Astrocyte (in vitro differentiated cells and primary cell): Measurements from ENCODE around the gene SLC29A2. TPM values are rescaled to one million over a fixed set of nuclear protein-coding genes. Genes with fewer than 3 reads are reported as not detected.

Experiments used
- DNase-seq: peaks from one replicate; pipeline ENCODE4 v3.0.0-alpha.2; 2010; ENCODE audit warnings: low read depth
- FAIRE-seq: peaks from 2 replicates; lab custom pipeline; 2011; peaks lifted over from hg19 to GRCh38; lab: Jason Lieb, UNC
- H2AFZ ChIP-seq: 2 replicates; pipeline ENCODE4 v1.6.0; 2012; ENCODE audit warnings: low read depth, low read length, inconsistent platforms
- H3K27ac ChIP-seq: 2 replicates; pipeline ENCODE4 v1.5.1; 2011; ENCODE audit warnings: low read depth, low read length, inconsistent platforms
- H3K27me3 ChIP-seq: 2 replicates; pipeline ENCODE4 v1.6.0; 2011; ENCODE audit warnings: low read length, inconsistent platforms; ENCODE audit not compliant: insufficient read depth
- H3K36me3 ChIP-seq: 2 replicates; pipeline ENCODE4 v1.5.1; 2011; ENCODE audit warnings: low read length, inconsistent platforms; ENCODE audit not compliant: insufficient read depth
- H3K4me1 ChIP-seq: 2 replicates; pipeline ENCODE4 v1.5.1; 2011; ENCODE audit warnings: low read length, inconsistent platforms; ENCODE audit not compliant: insufficient read depth
- H3K4me2 ChIP-seq: 2 replicates; pipeline ENCODE4 v1.6.0; 2012; ENCODE audit warnings: low read length, inconsistent platforms
- H3K4me3 ChIP-seq: 2 replicates; pipeline ENCODE4 v1.5.1; 2011; ENCODE audit warnings: low read depth, mild to moderate bottlenecking, low read length, inconsistent platforms; ENCODE audit not compliant: insufficient read depth
- H3K79me2 ChIP-seq: 2 replicates; pipeline ENCODE4 v1.6.0; 2012; ENCODE audit warnings: mild to moderate bottlenecking, low read length, inconsistent platforms; ENCODE audit not compliant: insufficient read depth
- H3K9ac ChIP-seq: 2 replicates; pipeline ENCODE4 v1.6.0; 2012; ENCODE audit warnings: mild to moderate bottlenecking, low read length, inconsistent platforms
- H3K9me3 ChIP-seq: 2 replicates; pipeline ENCODE4 v1.5.1; 2012; ENCODE audit warnings: low read depth, mild to moderate bottlenecking, low read length, inconsistent platforms; ENCODE audit not compliant: insufficient read depth
- H4K20me1 ChIP-seq: 2 replicates; pipeline ENCODE4 v1.6.0; 2012; ENCODE audit warnings: low read length, inconsistent platforms; ENCODE audit not compliant: insufficient read depth
- H3K27ac Mint-ChIP-seq: one replicate; pipeline ENCODE4 v1.8.0; 2021; ENCODE audit warnings: mild to moderate bottlenecking, mixed read lengths; ENCODE audit not compliant: unreplicated experiment
- H3K27me3 Mint-ChIP-seq: one replicate; pipeline ENCODE4 v1.8.0; 2021; ENCODE audit warnings: low read depth, mixed read lengths; ENCODE audit not compliant: unreplicated experiment
- H3K36me3 Mint-ChIP-seq: one replicate; pipeline ENCODE4 v1.8.0; 2021; ENCODE audit warnings: low read depth, mixed read lengths; ENCODE audit not compliant: unreplicated experiment
- H3K4me1 Mint-ChIP-seq: one replicate; pipeline ENCODE4 v1.8.0; 2021; ENCODE audit warnings: low read depth, mixed read lengths; ENCODE audit not compliant: unreplicated experiment
- H3K4me3 Mint-ChIP-seq: one replicate; pipeline ENCODE4 v1.8.0; 2021; ENCODE audit warnings: mild to moderate bottlenecking, moderate library complexity, mixed read lengths; ENCODE audit not compliant: unreplicated experiment
- H3K9me3 Mint-ChIP-seq: one replicate; pipeline ENCODE4 v1.8.0; 2021; ENCODE audit warnings: mild to moderate bottlenecking, mixed read lengths; ENCODE audit not compliant: unreplicated experiment
- EZH2 ChIP-seq: IDR thresholded peaks from 2 replicates; pipeline ENCODE4 v1.6.1; 2012; ENCODE audit warnings: mild to moderate bottlenecking, low read length, inconsistent platforms; ENCODE audit not compliant: insufficient read depth
- total RNA-seq: library from RNA; stranded (reverse); gene quantifications from 2 replicates; pipeline ENCODE4 v1.2.1, GENCODE V29; 2021
- TF ChIP-seq, protein P1 (sequence below): IDR thresholded peaks from 2 replicates; pipeline ENCODE4 v1.5.1; 2011; ENCODE audit warnings: low read depth, mild to moderate bottlenecking, inconsistent platforms, low read length, moderate library complexity; ENCODE audit not compliant: insufficient read depth

Gene SLC29A2
- total RNA-seq, 1 donor from 2014 or later: 6.6 TPM

- Mint-ChIP-seq H3K4me1 (peaks cover 4% of the 10 kb centered on the region), H3K9me3 (peaks cover 4% of the 10 kb centered on the region), H3K4me3 (no peak overlapping the region), H3K27me3 (peaks cover 53% of the 10 kb centered on the region), H3K36me3 (no peaks in the 10 kb centered on the region), H3K27ac (no peak overlapping the region)
- TF ChIP-seq, protein P1, sequence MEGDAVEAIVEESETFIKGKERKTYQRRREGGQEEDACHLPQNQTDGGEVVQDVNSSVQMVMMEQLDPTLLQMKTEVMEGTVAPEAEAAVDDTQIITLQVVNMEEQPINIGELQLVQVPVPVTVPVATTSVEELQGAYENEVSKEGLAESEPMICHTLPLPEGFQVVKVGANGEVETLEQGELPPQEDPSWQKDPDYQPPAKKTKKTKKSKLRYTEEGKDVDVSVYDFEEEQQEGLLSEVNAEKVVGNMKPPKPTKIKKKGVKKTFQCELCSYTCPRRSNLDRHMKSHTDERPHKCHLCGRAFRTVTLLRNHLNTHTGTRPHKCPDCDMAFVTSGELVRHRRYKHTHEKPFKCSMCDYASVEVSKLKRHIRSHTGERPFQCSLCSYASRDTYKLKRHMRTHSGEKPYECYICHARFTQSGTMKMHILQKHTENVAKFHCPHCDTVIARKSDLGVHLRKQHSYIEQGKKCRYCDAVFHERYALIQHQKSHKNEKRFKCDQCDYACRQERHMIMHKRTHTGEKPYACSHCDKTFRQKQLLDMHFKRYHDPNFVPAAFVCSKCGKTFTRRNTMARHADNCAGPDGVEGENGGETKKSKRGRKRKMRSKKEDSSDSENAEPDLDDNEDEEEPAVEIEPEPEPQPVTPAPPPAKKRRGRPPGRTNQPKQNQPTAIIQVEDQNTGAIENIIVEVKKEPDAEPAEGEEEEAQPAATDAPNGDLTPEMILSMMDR: no peak
- no peak for TF ChIP-seq EZH2
- Histone ChIP-seq H3K4me3 (no peak overlapping the region), H3K36me3 (no peaks in the 10 kb centered on the region), H3K9me3 (no peaks in the 10 kb centered on the region), H2AFZ (no peak overlapping the region), H3K27me3 (peaks cover 35% of the 10 kb centered on the region), H3K4me1 (peaks cover 11% of the 10 kb centered on the region), H3K9ac (no peak overlapping the region), H4K20me1 (peaks cover 4% of the 10 kb centered on the region), H3K79me2 (no peaks in the 10 kb centered on the region), H3K27ac (no peak overlapping the region), H3K4me2 (no peak overlapping the region)
- FAIRE-seq (no peak), DNase-seq (no peak)
Observed at GRCh38 chr11:66407651-66408050, 36.1 kb upstream of the SLC29A2 start.

- Histone ChIP-seq H3K4me2 (no peak overlapping the region), H3K4me1 (no peaks in the 10 kb centered on the region), H3K27ac (no peak overlapping the region), H3K36me3 (no peaks in the 10 kb centered on the region), H3K4me3 (no peak overlapping the region), H4K20me1 (no peaks in the 10 kb centered on the region), H2AFZ (no peak overlapping the region), H3K9me3 (no peaks in the 10 kb centered on the region), H3K79me2 (no peaks in the 10 kb centered on the region), H3K9ac (no peak overlapping the region), H3K27me3 (peaks cover 8% of the 10 kb centered on the region)
- Mint-ChIP-seq H3K4me1 (no peaks in the 10 kb centered on the region), H3K4me3 (no peak overlapping the region), H3K9me3 (peaks cover 9% of the 10 kb centered on the region), H3K27me3 (peaks cover 10% of the 10 kb centered on the region), H3K36me3 (no peaks in the 10 kb centered on the region), H3K27ac (no peak overlapping the region)
- no peak for TF ChIP-seq EZH2
- TF ChIP-seq, protein P1: no peak
- no peak for FAIRE-seq
- no peak for DNase-seq
Observed at GRCh38 chr11:66393954-66394353, 22.4 kb upstream of the SLC29A2 start.

DNA sequence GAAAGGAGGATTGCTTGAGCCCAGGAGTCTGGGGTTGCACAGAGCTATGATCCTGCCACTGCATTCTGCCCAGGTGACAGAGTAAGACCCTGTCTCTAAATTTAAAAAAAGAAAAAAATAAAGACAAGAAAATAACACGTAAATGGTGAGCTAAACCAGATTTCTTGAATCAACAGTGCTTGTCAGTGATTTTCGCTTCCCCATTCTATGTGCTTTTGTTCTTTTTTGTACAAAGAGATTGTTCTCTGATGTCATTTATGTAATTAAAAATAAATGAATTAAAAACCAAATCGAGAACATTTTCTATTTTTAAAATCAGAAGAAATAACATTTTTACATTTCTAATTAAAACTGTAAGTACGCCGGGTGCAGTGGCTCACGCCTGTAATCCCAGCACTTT, 19.8 kb upstream of the SLC29A2 start:
- TF ChIP-seq, protein P1: no peak
- TF ChIP-seq EZH2: no peak
- no peaks in the 10 kb centered on the region for H3K36me3 ChIP-seq

More for the DNA sequence above, 19.8 kb upstream of the SLC29A2 start:
- H3K9ac ChIP-seq: no peak overlapping the region
- H3K4me1 Mint-ChIP-seq: no peaks in the 10 kb centered on the region
- H4K20me1 ChIP-seq: no peaks in the 10 kb centered on the region
- H3K36me3 Mint-ChIP-seq: no peaks in the 10 kb centered on the region
- no peak overlapping the region for H3K4me3 Mint-ChIP-seq
- no peak overlapping the region for H3K27ac Mint-ChIP-seq
- no peak overlapping the region for H3K27ac ChIP-seq
- no peaks in the 10 kb centered on the region for H3K79me2 ChIP-seq
- H3K4me3 ChIP-seq: no peak overlapping the region
- no peak for FAIRE-seq
- no peak overlapping the region for H3K4me2 ChIP-seq
- peaks cover 6% of the 10 kb centered on the region for H3K9me3 Mint-ChIP-seq
- no peak overlapping the region for H2AFZ ChIP-seq
- H3K4me1 ChIP-seq: no peaks in the 10 kb centered on the region
- DNase-seq: no peak
- H3K27me3 Mint-ChIP-seq: peaks cover 14% of the 10 kb centered on the region
- no peaks in the 10 kb centered on the region for H3K9me3 ChIP-seq
- peaks cover 8% of the 10 kb centered on the region for H3K27me3 ChIP-seq
